Left ventricle myocardium superior (tissue), 1 donor: ENCODE measurements around the gene DYRK1A. TPM values are rescaled to one million over a fixed set of nuclear protein-coding genes. Genes with fewer than 3 reads are reported as not detected.

Source experiments
- ATAC-seq: fragments of 200-7000 bp; cut with Tn5 transposase; one replicate; pipeline ENCODE4 v1.9.1; 2020; ENCODE audit warnings: mild to moderate bottlenecking, moderate library complexity
- DNase-seq: peaks from one replicate; pipeline ENCODE4 v3.0.0-alpha.2; 2020
- intact Hi-C: fragments of 100-400 bp; cut with micrococcal nuclease; formaldehyde crosslinking; loops from one replicate; pipeline ENCODE4 v1.11.0; 2022
- total RNA-seq: library from RNA; stranded (reverse); fragmentation: NEBNext Ultra II Directional; extraction: Animal tissue kit (Norgen Biotek cat#: 25700); gene quantifications from one replicate; pipeline ENCODE4 v1.2.1, GENCODE V29; 2021
- donor health status: DM: no; HTN: yes; CAD: no; lungs with severe emphysema.

The DYRK1A gene
- total RNA-seq, 1 donor from 2014 or later, result 67.1 TPM

- ATAC-seq, result no peak
- intact Hi-C loops, result no loop called here
- no peak for DNase-seq
Measured at GRCh38 chr21:37363936-37364335, 2.6 kb upstream of the DYRK1A start.

- DNase-seq, result no peak
- intact Hi-C loops, result no loop called here
- no peak for ATAC-seq
Measured at GRCh38 chr21:37364722-37365121, 1.9 kb upstream of the DYRK1A start.

GRCh38 chr21:37365517-37366481 is 774 bp upstream of the DYRK1A start:
- peak; percentile 49 for ATAC-seq
- intact Hi-C loops, result no loop called here
- peak; percentile 87 for DNase-seq

DNA sequence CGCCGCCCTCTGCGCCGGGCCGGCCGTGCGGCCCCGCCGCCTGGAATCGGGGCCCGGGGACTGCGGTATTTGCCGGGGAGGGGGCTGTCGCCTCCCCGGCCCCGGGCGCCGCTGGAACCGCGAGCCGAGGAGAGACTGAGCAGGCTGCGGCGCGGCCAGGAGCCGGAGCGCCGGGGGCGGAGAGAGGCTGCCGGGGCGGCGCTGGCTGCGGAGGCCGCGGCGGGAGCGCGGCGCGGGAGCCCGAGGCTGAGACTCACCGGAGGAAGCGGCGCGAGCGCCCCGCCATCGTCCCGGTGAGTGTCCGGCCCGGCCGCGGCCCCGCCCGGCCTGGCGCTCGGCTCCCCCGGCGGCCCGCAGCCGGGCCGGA is 746 bp downstream of the DYRK1A start:
- ATAC-seq (no peak), DNase-seq (no peak)
- intact Hi-C loops, result no loop called here

DNA sequence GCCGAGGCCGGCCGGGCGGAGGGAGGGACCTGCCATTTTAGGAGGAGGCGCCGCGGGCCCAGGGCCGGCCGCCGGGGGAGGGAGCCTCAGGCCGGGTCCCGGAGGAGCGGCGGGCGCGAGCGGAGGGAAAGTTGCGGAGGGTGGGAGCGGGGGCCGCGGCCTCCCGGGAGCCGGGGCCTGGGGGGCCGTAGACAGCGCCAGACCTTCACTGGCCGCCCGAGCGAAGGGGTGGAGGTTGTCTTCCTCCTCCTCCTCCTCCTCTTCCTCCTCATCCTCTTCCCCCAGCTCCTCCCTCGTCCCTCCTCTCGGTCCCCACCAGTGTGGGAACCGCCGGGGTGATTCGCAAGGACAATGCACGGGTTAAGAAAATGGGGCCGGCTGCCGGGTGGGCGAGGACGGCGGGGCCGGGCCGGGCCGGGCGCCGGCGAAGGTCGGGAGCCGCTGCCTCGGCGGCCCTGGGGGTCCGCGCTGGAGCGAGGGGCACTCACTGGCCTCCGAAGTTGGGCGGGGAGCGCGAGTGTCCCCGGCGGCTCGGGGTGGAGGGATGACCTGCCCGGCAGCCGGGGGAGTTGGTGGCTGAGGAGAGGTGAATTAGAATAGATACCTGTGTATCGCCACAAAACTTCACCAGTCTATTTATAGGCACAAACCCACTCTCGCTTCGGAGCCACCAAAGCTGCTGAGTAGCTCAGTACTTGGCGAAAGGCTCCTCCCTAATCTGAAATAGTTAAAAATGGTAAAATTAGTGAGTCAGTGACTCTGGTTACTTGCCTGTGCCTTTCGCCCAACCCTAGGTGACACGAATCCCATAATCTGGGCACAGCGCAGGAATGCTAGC is 1.3 kb downstream of the DYRK1A start:
- DNase-seq, result peak; percentile 72
- intact Hi-C loops, result no loop called here
- ATAC-seq, result peak; percentile 16

GRCh38 chr21:37368541-37369279 is 2.1 kb downstream of the DYRK1A start:
- ATAC-seq (no peak), DNase-seq (no peak)
- intact Hi-C loops, result no loop called here

DNA sequence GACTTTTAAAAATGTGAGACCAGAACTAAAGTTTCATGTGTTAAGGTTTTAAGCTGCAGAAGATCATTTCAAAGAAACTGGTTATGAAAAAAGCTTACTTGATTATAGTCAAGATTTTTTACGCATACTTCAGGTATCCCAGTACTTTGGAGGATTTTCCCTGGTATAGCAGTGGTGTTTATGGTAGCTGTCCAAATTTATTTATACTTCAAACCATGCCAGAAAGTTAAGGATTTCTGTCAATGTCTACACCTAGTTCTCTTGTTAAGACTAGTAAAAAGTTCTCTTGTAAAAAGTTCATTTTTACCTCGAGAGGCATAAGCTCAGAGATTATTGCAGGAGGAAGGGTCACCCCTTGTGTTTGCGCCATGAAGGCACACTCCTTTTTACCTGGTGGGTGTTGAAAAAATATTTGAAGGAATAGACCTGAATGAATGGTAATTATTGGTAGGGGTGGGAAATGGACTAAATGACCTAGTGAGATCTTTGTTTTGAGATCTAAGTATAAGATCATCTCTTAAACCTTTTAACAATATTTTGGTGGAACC is 2.8 kb downstream of the DYRK1A start:
- no peak for ATAC-seq
- no peak for DNase-seq
- intact Hi-C loops, result no loop called here

- intact Hi-C loops, result loop anchor here (10.0 kb wide), 1 partner anchor 94 kb away; no protein-coding TSS in a partner anchor
- ATAC-seq (no peak), DNase-seq (no peak)
Measured at GRCh38 chr21:37370152-37371040, 3.8 kb downstream of the DYRK1A start.

GRCh38 chr21:37371041-37371397 is 4.4 kb downstream of the DYRK1A start:
- ATAC-seq (no peak), DNase-seq (no peak)
- intact Hi-C loops, result loop anchor here (10.0 kb wide), 1 partner anchor 94 kb away; no protein-coding TSS in a partner anchor

GRCh38 chr21:37372127-37372731 is 5.7 kb downstream of the DYRK1A start:
- intact Hi-C loops, result loop anchor here (10.0 kb wide), 1 partner anchor 93 kb away; no protein-coding TSS in a partner anchor
- ATAC-seq, result no peak
- DNase-seq, result no peak

GRCh38 chr21:37372951-37373350 is 6.4 kb downstream of the DYRK1A start:
- ATAC-seq (no peak), DNase-seq (no peak)
- intact Hi-C loops, result loop anchor here (10.0 kb wide), 1 partner anchor 92 kb away; no protein-coding TSS in a partner anchor

DNA sequence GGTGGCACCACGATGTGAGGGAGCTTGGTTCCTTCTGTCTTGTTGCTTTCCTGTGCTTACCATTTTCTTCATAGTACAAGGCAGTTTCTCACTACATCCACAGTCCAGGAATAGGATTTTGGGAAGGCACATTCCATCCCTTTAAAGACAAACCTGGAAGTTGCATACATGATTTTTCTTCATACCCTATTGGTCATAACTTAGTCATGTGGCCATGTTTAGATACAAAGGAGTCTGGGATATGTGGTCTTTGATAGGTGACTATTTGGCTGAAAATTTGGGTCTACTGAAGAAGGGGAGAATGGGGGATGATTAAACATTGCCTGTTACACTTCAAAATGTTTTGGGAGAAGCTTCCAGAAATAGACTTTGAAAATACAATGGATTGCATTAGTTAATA is 7.0 kb downstream of the DYRK1A start:
- ATAC-seq (no peak), DNase-seq (no peak)
- intact Hi-C loops, result loop anchor here (10.0 kb wide), 1 partner anchor 91 kb away; no protein-coding TSS in a partner anchor

GRCh38 chr21:37374027-37374426 is 7.5 kb downstream of the DYRK1A start:
- intact Hi-C loops, result loop anchor here (10.0 kb wide), 1 partner anchor 91 kb away; no protein-coding TSS in a partner anchor
- no peak for ATAC-seq
- DNase-seq, result no peak

- DNase-seq (no peak), ATAC-seq (peak; percentile 47)
- intact Hi-C loops, result loop anchor here (10.0 kb wide), 1 partner anchor 89 kb away; no protein-coding TSS in a partner anchor
Measured at GRCh38 chr21:37375866-37376574, 9.4 kb downstream of the DYRK1A start.

- intact Hi-C loops, result loop anchor here (10.0 kb wide), 1 partner anchor 86 kb away; no protein-coding TSS in a partner anchor
- DNase-seq (no peak), ATAC-seq (no peak)
Measured at GRCh38 chr21:37378700-37379139, 12.1 kb downstream of the DYRK1A start.
